ENCODE data around the gene TGIF2. TPM values are rescaled to one million over a fixed set of nuclear protein-coding genes. Genes with fewer than 3 reads are reported as not detected.

TGIF2 gene
- total RNA-seq, 1 experiment from 2014 or later: 17.1 TPM

DNA sequence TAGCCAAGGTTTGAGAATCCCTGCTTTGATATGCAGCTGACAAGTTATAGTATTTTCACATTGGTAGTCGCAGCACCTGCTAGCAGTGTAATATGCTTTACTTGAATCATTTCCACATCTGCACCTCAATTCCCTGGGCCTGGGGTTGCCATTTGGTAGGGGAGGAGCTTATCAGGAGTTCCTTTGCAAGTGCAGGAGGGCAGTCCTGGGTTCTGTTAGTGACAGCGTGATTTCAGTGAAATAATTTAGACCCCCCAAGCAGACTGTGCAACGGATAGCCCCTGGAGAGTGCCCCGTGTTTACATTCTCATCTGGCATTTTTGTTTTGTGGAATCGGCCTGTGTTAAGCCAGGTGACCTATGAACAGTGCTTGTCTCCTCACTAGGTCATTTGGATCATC is 38.2 kb downstream of the TGIF2 start (continued):
- TF ChIP-seq, protein P1, sequence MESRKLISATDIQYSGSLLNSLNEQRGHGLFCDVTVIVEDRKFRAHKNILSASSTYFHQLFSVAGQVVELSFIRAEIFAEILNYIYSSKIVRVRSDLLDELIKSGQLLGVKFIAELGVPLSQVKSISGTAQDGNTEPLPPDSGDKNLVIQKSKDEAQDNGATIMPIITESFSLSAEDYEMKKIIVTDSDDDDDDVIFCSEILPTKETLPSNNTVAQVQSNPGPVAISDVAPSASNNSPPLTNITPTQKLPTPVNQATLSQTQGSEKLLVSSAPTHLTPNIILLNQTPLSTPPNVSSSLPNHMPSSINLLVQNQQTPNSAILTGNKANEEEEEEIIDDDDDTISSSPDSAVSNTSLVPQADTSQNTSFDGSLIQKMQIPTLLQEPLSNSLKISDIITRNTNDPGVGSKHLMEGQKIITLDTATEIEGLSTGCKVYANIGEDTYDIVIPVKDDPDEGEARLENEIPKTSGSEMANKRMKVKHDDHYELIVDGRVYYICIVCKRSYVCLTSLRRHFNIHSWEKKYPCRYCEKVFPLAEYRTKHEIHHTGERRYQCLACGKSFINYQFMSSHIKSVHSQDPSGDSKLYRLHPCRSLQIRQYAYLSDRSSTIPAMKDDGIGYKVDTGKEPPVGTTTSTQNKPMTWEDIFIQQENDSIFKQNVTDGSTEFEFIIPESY (IDR thresholded peaks at IDR 0.05; ENCODE audit: extremely low read depth, insufficient replicate concordance, low read length): no peak
- TF ChIP-seq, protein P2, sequence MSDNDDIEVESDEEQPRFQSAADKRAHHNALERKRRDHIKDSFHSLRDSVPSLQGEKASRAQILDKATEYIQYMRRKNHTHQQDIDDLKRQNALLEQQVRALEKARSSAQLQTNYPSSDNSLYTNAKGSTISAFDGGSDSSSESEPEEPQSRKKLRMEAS (IDR thresholded peaks at IDR 0.05): no peak
- no peak for TF ChIP-seq SRF (IDR thresholded peaks at IDR 0.05; ENCODE audit: low read depth)
- no peak for TF ChIP-seq CBX3 (IDR thresholded peaks at IDR 0.05; ENCODE audit: low read depth)
- TF ChIP-seq, protein P3, sequence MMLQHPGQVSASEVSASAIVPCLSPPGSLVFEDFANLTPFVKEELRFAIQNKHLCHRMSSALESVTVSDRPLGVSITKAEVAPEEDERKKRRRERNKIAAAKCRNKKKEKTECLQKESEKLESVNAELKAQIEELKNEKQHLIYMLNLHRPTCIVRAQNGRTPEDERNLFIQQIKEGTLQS (IDR thresholded peaks at IDR 0.05): no peak
- no peak for TF ChIP-seq ZFX (IDR thresholded peaks at IDR 0.05)

DNA sequence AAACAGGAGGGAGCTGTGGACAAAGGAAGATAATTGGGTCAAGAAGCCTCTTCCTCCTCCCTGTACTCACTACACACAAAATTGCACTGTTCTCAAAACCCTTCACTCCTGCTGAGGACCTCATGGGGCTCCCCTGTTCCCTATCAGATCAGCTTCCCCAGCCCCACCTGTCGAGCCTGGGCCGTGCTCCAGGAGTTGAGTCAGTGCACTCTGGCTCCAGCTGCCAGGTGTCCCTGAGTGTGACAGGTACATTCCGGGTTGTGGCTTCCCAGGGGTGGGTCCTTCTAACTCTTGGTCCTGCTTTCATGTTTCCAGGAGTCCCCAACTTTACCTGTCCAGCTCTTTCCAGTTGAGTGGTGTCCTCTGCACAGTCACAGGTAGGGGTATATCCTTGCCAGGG is 40.6 kb downstream of the TGIF2 start:
- Histone ChIP-seq H3K4me3 (replicated peaks in 1 of 2; ENCODE audit: low read depth in 1 of 2, low read length in 2 of 2) (no peak overlapping the region), H3K4me1 (ENCODE audit: control insufficient read depth in 1 of 2, insufficient read depth in 2 of 2, low read length in 2 of 2) (peaks cover 0 to 13% of the 10 kb centered on the region in 2 experiments; a peak in 2 of 4 replicates), H3K79me2 (ENCODE audit: insufficient read depth, low read length) (peaks cover 16% of the 10 kb centered on the region; the same call in 1 of the 2 replicates), H3K36me3 (ENCODE audit: control insufficient read depth in 1 of 2, insufficient read depth in 2 of 2, low read length in 2 of 2) (peaks cover 33 to 39% of the 10 kb centered on the region in 2 experiments), H3K4me2 (ENCODE audit: low read length) (no peak overlapping the region), H3K9me3 (ENCODE audit: control insufficient read depth in 1 of 2, insufficient read depth in 1 of 2, low read depth in 1 of 2, low read length in 2 of 2) (no peaks in the 10 kb centered on the region), H3K9ac (ENCODE audit: low read length) (no peak overlapping the region), H4K20me1 (ENCODE audit: insufficient read depth) (peaks cover 5% of the 10 kb centered on the region; the same call in 1 of the 2 replicates), H3K27me3 (ENCODE audit: insufficient read depth, low read length) (no peaks in the 10 kb centered on the region), H3K9me2 (ENCODE audit: insufficient read depth) (no peaks in the 10 kb centered on the region), H3K27ac (ENCODE audit: low read depth, low read length) (0 out of 2 replicates have a peak overlapping the region, but pooled peaks have one; percentile 10), H2AFZ (ENCODE audit: low read depth, low read length, poor library complexity, severe bottlenecking) (no peak overlapping the region)
- ChIA-PET CTCF (interaction anchor here (1.1 kb wide), 1 partner anchor 8 kb away, joined by 3 read pairs; the partner anchor contains the start of gene RAB5IF), RAD21 (ENCODE audit: low non-redundant PET in 1 of 2, low total read pairs in 2 of 2, uncharacterized antibody in 2 of 2, unreplicated experiment in 2 of 2) (no interaction called here), POLR2A (no interaction called here)
- BruUV-seq (replicated peaks): no TSS peak
- intact Hi-C loops (cut with micrococcal nuclease): loop anchor here (10.0 kb wide), 2 partner anchors 271 to 301 kb away; no protein-coding TSS in a partner anchor
- DNase-seq (ENCODE audit: low read depth, low spot score) (no peak), ATAC-seq (no peak; the same call in 1 of the 2 replicates)
- TF ChIP-seq EGR1 (IDR thresholded peaks at IDR 0.05; ENCODE audit: low read depth) (no peak), EZH2phosphoT487 (IDR thresholded peaks at IDR 0.05; ENCODE audit: borderline replicate concordance) (no peak), EZH2 (IDR thresholded peaks at IDR 0.05) (no peak), ZNF274 (IDR thresholded peaks at IDR 0.05; ENCODE audit: low read depth, low read length) (no peak), POLR2A (IDR thresholded peaks at IDR 0.05; ENCODE audit: borderline replicate concordance, extremely low read depth, insufficient read depth, insufficient read length) (no peak), SP1 (IDR thresholded peaks at IDR 0.05; ENCODE audit: low read depth) (no peak), YY1 (IDR thresholded peaks at IDR 0.05; ENCODE audit: extremely low read depth, insufficient replicate concordance, low read depth, low read length) (no peak), ELF1 (IDR thresholded peaks at IDR 0.05; ENCODE audit: borderline replicate concordance, low read depth) (no peak), POLR2AphosphoS5 (IDR thresholded peaks at IDR 0.05; ENCODE audit: low read depth, low read length) (no peak)
- TF ChIP-seq, protein P3 (IDR thresholded peaks at IDR 0.05): no peak
